Esophagus squamous epithelium (tissue), 5 donors: ENCODE measurements around the gene STRIP2. TPM values are rescaled to one million over a fixed set of nuclear protein-coding genes. Genes with fewer than 3 reads are reported as not detected.
"Not testable (repeated sequence)": the region's sequence is repeated elsewhere in the genome, so short reads cannot be mapped to it uniquely, and the experiment has no call there.

Experiments
- DNase-seq: peaks from one replicate; lab custom pipeline; 2025; lab: John Stamatoyannopoulos, UW
- H3K27ac ChIP-seq, 4 donors: fragments of 200-600 bp; sonication (generic); one replicate each; pipeline ENCODE4 v1.5.1; 2016 to 2019; ENCODE audit warnings: mild to moderate bottlenecking in 1 of 4
- H3K27me3 ChIP-seq, 4 donors: fragments of 200-600 bp; sonication (generic); 1 replicate in 3 of 4; 2 replicates in 1 of 4; pipeline versions ENCODE4 v1.5.1 to v1.6.0; 2017 to 2021; ENCODE audit warnings: antibody characterized with exemption in 1 of 4
- H3K36me3 ChIP-seq, 3 donors: fragments of 200-600 bp; sonication (generic); one replicate each; pipeline ENCODE4 v1.5.1; 2016 to 2019
- H3K4me1 ChIP-seq, 3 donors: fragments of 200-600 bp; sonication (generic); one replicate each; pipeline ENCODE4 v1.5.1; 2017 to 2019
- H3K4me3 ChIP-seq, 4 donors: fragments of 200-600 bp; sonication (generic); 1 replicate in 3 of 4; 2 replicates in 1 of 4; pipeline ENCODE4 v1.5.1; 2016 to 2019; ENCODE audit warnings: mild to moderate bottlenecking in 2 of 4, moderate library complexity in 1 of 4
- H3K9me3 ChIP-seq, 3 donors: fragments of 200-600 bp; sonication (generic); one replicate each; pipeline ENCODE4 v1.5.1; 2016 to 2019
- CTCF ChIP-seq, 6 experiments: fragments of 450-650 bp in 4 of 6; fragments of 200-600 bp in 2 of 6; sonication (generic) in 2 of 6; IDR thresholded peaks; one replicate each; pipeline ENCODE4 v1.5.1; 2016 to 2019; ENCODE audit warnings: antibody characterized with exemption in 6 of 6, mild to moderate bottlenecking in 4 of 6, moderate library complexity in 4 of 6
- POLR2A ChIP-seq, 4 donors: fragments of 450-650 bp; IDR thresholded peaks; one replicate each; pipeline ENCODE4 v1.6.1; 2017; ENCODE audit warnings: antibody characterized with exemption in 4 of 4, mild to moderate bottlenecking in 4 of 4, moderate library complexity in 3 of 4
- WGBS, 2 donors: methylation state at CpG; one replicate each; pipeline ENCODE4 v1.1.5; 2018; 5-methylcytosine and 5-hydroxymethylcytosine counted together
- intact Hi-C: fragments of 100-400 bp; cut with DNase I; formaldehyde crosslinking; loops from one replicate; pipeline ENCODE4 v1.15.0; 2022
- total RNA-seq, 4 donors: library from RNA; depleted of rRNA; stranded (reverse); fragments of >200 nt; gene quantifications; one replicate each; pipeline ENCODE4 v1.1.0, GENCODE V29; 2016
- donor health status: DM: yes; HTN: yes; CAD: no.

Gene STRIP2
- total RNA-seq, 4 donors from 2014 or later, result 0.76 to 6.3 (median 1.5) TPM

- intact Hi-C loops, result loop anchor here (10.0 kb wide), 1 partner anchor 265 kb away; no protein-coding TSS in a partner anchor
- WGBS, 2 donors, result 71 to 77% methylated on average over 1 of the region's 1 CpG
- TF ChIP-seq POLR2A (IDR thresholded peaks at IDR 0.05) (no peak), CTCF (IDR thresholded peaks at IDR 0.05) (no peak)
- H3K27me3 ChIP-seq, result no peaks in the 10 kb centered on the region
- no peak overlapping the region for H3K27ac ChIP-seq
- no peak for DNase-seq
- H3K4me1 ChIP-seq, result no peaks in the 10 kb centered on the region
- no peaks in the 10 kb centered on the region for H3K36me3 ChIP-seq
- H3K9me3 ChIP-seq, result no peaks in the 10 kb centered on the region
- no peak overlapping the region for H3K4me3 ChIP-seq
Measured at GRCh38 chr7:129479831-129480230, 45.6 kb downstream of the STRIP2 start.

- no peaks in the 10 kb centered on the region for H3K4me1 ChIP-seq
- no peaks in the 10 kb centered on the region for H3K9me3 ChIP-seq
- no peaks in the 10 kb centered on the region for H3K36me3 ChIP-seq
- no peak overlapping the region for H3K27ac ChIP-seq
- no peak for TF ChIP-seq POLR2A (IDR thresholded peaks at IDR 0.05)
- TF ChIP-seq CTCF (IDR thresholded peaks at IDR 0.05), result no peak
- no peaks in the 10 kb centered on the region for H3K27me3 ChIP-seq
- DNase-seq, result no peak
- WGBS, 2 donors, result 88 to 94% methylated on average over 4 to 6 of the region's 6 CpGs
- H3K4me3 ChIP-seq, result no peak overlapping the region
- intact Hi-C loops, result loop anchor here (10.0 kb wide), 1 partner anchor 266 kb away; no protein-coding TSS in a partner anchor
Measured at GRCh38 chr7:129480674-129481363, 46.6 kb downstream of the STRIP2 start.

DNA sequence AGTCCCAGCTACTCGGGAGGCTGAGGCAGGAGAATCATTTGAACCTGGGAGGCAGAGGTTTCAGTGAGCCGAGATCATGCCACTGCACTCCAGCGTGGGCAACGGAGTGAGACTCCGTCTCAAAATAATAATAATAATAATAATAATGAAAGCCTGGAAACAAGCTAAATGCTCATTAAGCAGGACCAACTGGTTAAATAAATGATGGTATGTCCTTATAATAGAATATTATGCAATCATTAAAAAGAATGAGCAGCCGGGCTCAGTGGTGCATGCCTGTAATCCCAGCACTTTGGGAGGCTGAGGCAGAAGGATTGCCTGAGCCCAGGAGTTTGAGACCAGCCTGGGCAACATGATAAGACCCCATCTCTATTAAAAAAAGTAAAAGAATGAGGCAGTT lies 47.1 kb downstream of the STRIP2 start:
- H3K36me3 ChIP-seq, H3K4me1 ChIP-seq, H3K4me3 ChIP-seq, DNase-seq, H3K27me3 ChIP-seq, H3K9me3 ChIP-seq, H3K27ac ChIP-seq: not testable (repeated sequence)
- WGBS, 2 donors, result 91 to 98% methylated on average over 6 of the region's 6 CpGs
- intact Hi-C loops, result loop anchor here (10.0 kb wide), 1 partner anchor 267 kb away; no protein-coding TSS in a partner anchor

- H3K4me3 ChIP-seq, result no peak overlapping the region
- no peak overlapping the region for H3K27ac ChIP-seq
- no peaks in the 10 kb centered on the region for H3K4me1 ChIP-seq
- WGBS, 2 donors, result 92 to 96% methylated on average over 8 of the region's 8 CpGs
- TF ChIP-seq POLR2A (IDR thresholded peaks at IDR 0.05), result no peak
- TF ChIP-seq CTCF (IDR thresholded peaks at IDR 0.05), result no peak
- no peaks in the 10 kb centered on the region for H3K9me3 ChIP-seq
- intact Hi-C loops, result loop anchor here (10.0 kb wide), 1 partner anchor 268 kb away; no protein-coding TSS in a partner anchor
- no peaks in the 10 kb centered on the region for H3K36me3 ChIP-seq
- H3K27me3 ChIP-seq, result no peaks in the 10 kb centered on the region
- DNase-seq, result no peak
Measured at GRCh38 chr7:129482781-129483180, 48.5 kb downstream of the STRIP2 start.

- no peaks in the 10 kb centered on the region for H3K27me3 ChIP-seq
- intact Hi-C loops, result loop anchor here (10.0 kb wide), 1 partner anchor 275 kb away; no protein-coding TSS in a partner anchor
- WGBS, 2 donors, result 71 to 77% methylated on average over 3 of the region's 3 CpGs
- no peaks in the 10 kb centered on the region for H3K36me3 ChIP-seq
- no peak overlapping the region for H3K4me3 ChIP-seq
- H3K4me1 ChIP-seq, result no peaks in the 10 kb centered on the region
- H3K9me3 ChIP-seq, result no peaks in the 10 kb centered on the region
- DNase-seq, result no peak
- TF ChIP-seq CTCF (IDR thresholded peaks at IDR 0.05), result no peak
- no peak for TF ChIP-seq POLR2A (IDR thresholded peaks at IDR 0.05)
- no peak overlapping the region for H3K27ac ChIP-seq
Measured at GRCh38 chr7:129489491-129489890, 55.3 kb downstream of the STRIP2 start.
